GM19023 (cell line): Measurements from ENCODE around the gene TMEM94.

Experiments used
- ATAC-seq: cut with Tn5 transposase; IDR thresholded peaks from one replicate; pipeline ENCODE4 v1.9.1; 2021; ENCODE audit warnings: mild to moderate bottlenecking, moderate library complexity; ENCODE audit not compliant: unreplicated experiment

TMEM94 gene

GRCh38 chr17:75494326-75494877 is 38.0 kb downstream of the TMEM94 start:
- ATAC-seq = no peak

GRCh38 chr17:75496005-75496404 is 39.6 kb downstream of the TMEM94 start:
- ATAC-seq = no peak

- ATAC-seq = no peak
These were observed 41.7 kb downstream of the TMEM94 start for GRCh38 chr17:75498039-75498725.

GRCh38 chr17:75498726-75499213 is 42.3 kb downstream of the TMEM94 start:
- no peak for ATAC-seq

GRCh38 chr17:75499313-75500022 is 43.0 kb downstream of the TMEM94 start:
- no peak for ATAC-seq

- no peak for ATAC-seq
These were observed 44.2 kb downstream of the TMEM94 start for GRCh38 chr17:75500419-75501216.

GRCh38 chr17:75501378-75502071 is 45.1 kb downstream of the TMEM94 start:
- ATAC-seq = no peak

- ATAC-seq = no peak
These were observed 45.8 kb downstream of the TMEM94 start for GRCh38 chr17:75502072-75502720.

- ATAC-seq = no peak
These were observed 46.4 kb downstream of the TMEM94 start for GRCh38 chr17:75502721-75503329.

GRCh38 chr17:75503337-75503950 is 47.0 kb downstream of the TMEM94 start:
- ATAC-seq = no peak

- ATAC-seq = no peak
These were observed 47.5 kb downstream of the TMEM94 start for GRCh38 chr17:75503976-75504346.

- ATAC-seq = no peak
These were observed 48.1 kb downstream of the TMEM94 start for GRCh38 chr17:75504347-75505151.

- no peak for ATAC-seq
These were observed 48.6 kb downstream of the TMEM94 start for GRCh38 chr17:75505152-75505409.

- no peak for ATAC-seq
These were observed 49.2 kb downstream of the TMEM94 start for GRCh38 chr17:75505640-75506039.

GRCh38 chr17:75506134-75506533 is 49.7 kb downstream of the TMEM94 start:
- no peak for ATAC-seq

GRCh38 chr17:75506888-75507287 is 50.5 kb downstream of the TMEM94 start:
- ATAC-seq = no peak

GRCh38 chr17:75507733-75508719 is 51.6 kb downstream of the TMEM94 start:
- no peak for ATAC-seq

- ATAC-seq = no peak
These were observed 52.5 kb downstream of the TMEM94 start for GRCh38 chr17:75508931-75509361.
